H9 (cell line): ENCODE results near the gene XXYLT1. TPM values are rescaled to one million over a fixed set of nuclear protein-coding genes. Genes with fewer than 3 reads are reported as not detected.

Experiments
- DNase-seq: peaks from one replicate; pipeline ENCODE4 v3.0.0-alpha.2; 2017
- H2AFZ ChIP-seq: one replicate; pipeline ENCODE4 v1.6.1; 2013; ENCODE audit warnings: mild to moderate bottlenecking, low read length, control low read depth, moderate library complexity
- H2AK5ac ChIP-seq: 2 replicates; pipeline ENCODE4 v1.6.1; 2013; ENCODE audit warnings: low read length, control low read depth, mixed read lengths; ENCODE audit not compliant: insufficient read length
- H2BK120ac ChIP-seq: one replicate; pipeline ENCODE4 v1.6.1; 2013; ENCODE audit warnings: low read depth, mild to moderate bottlenecking, low read length, control low read depth, inconsistent platforms; ENCODE audit not compliant: poor library complexity, severe bottlenecking
- H2BK12ac ChIP-seq: 2 replicates; pipeline ENCODE4 v1.6.1; 2013; ENCODE audit warnings: low read length, control low read depth, mixed read lengths, low read depth; ENCODE audit not compliant: insufficient read length
- H2BK15ac ChIP-seq: 2 replicates; pipeline ENCODE4 v1.6.1; 2013; ENCODE audit warnings: low read depth, low read length, control low read depth
- H2BK20ac ChIP-seq: one replicate; pipeline ENCODE4 v1.6.1; 2013; ENCODE audit warnings: low read depth, mild to moderate bottlenecking, low read length, control low read depth, inconsistent platforms; ENCODE audit not compliant: poor library complexity, severe bottlenecking
- H2BK5ac ChIP-seq: 2 replicates; pipeline ENCODE4 v1.6.1; 2013; ENCODE audit warnings: low read length, control low read depth, mixed read lengths; ENCODE audit not compliant: insufficient read length
- H3K14ac ChIP-seq: 2 replicates; pipeline ENCODE4 v1.6.1; 2013; ENCODE audit warnings: low read length, control low read depth; ENCODE audit not compliant: insufficient read depth
- H3K18ac ChIP-seq: 2 replicates; pipeline ENCODE4 v1.6.1; 2013; ENCODE audit warnings: low read depth, mild to moderate bottlenecking, mixed read lengths, low read length, control low read depth; ENCODE audit not compliant: insufficient read length
- H3K23ac ChIP-seq: 2 replicates; pipeline ENCODE4 v1.6.1; 2013; ENCODE audit warnings: low read length, control low read depth, mixed read lengths, low read depth; ENCODE audit not compliant: insufficient read length
- H3K23me2 ChIP-seq: 2 replicates; pipeline ENCODE4 v1.6.1; 2013; ENCODE audit warnings: low read depth, mild to moderate bottlenecking, mixed read lengths, low read length, control low read depth; ENCODE audit not compliant: insufficient read length, poor library complexity, severe bottlenecking
- H3K27ac ChIP-seq: 2 replicates; pipeline ENCODE4 v1.5.1; 2013; ENCODE audit warnings: low read length, control low read depth, mixed read lengths, low read depth; ENCODE audit not compliant: insufficient read length
- H3K27me3 ChIP-seq: 2 replicates; pipeline ENCODE4 v1.6.1; 2013; ENCODE audit warnings: low read length, control low read depth, inconsistent platforms; ENCODE audit not compliant: insufficient read depth
- H3K4ac ChIP-seq: 2 replicates; pipeline ENCODE4 v1.6.1; 2013; ENCODE audit warnings: low read depth, mild to moderate bottlenecking, control low read depth, inconsistent platforms, low read length, moderate library complexity
- H3K4me1 ChIP-seq: 2 replicates; pipeline ENCODE4 v1.6.1; 2013; ENCODE audit warnings: low read length, control low read depth, inconsistent platforms; ENCODE audit not compliant: insufficient read depth
- H3K4me2 ChIP-seq: 2 replicates; pipeline ENCODE4 v1.6.1; 2013; ENCODE audit warnings: low read length, control low read depth, mixed read lengths; ENCODE audit not compliant: insufficient read length, insufficient read depth
- H3K56ac ChIP-seq: 2 replicates; pipeline ENCODE4 v1.6.1; 2013; ENCODE audit warnings: low read depth, mild to moderate bottlenecking, mixed read lengths, low read length, control low read depth; ENCODE audit not compliant: insufficient read length
- H3K79me1 ChIP-seq: 2 replicates; pipeline ENCODE4 v1.6.1; 2013; ENCODE audit warnings: low read depth, mild to moderate bottlenecking, moderate library complexity, low read length, control low read depth, inconsistent platforms; ENCODE audit not compliant: insufficient read depth, poor library complexity, severe bottlenecking
- H3K79me2 ChIP-seq: 2 replicates; pipeline ENCODE4 v1.6.1; 2013; ENCODE audit warnings: low read length, control low read depth, inconsistent platforms; ENCODE audit not compliant: insufficient read depth
- H3K9ac ChIP-seq: 2 replicates; pipeline ENCODE4 v1.6.1; 2013; ENCODE audit warnings: low read length, control low read depth, mixed read lengths; ENCODE audit not compliant: insufficient read length; ENCODE audit errors: extremely low read depth
- H3K9me3 ChIP-seq: one replicate; pipeline ENCODE4 v1.6.1; 2013; ENCODE audit warnings: low read depth, low read length, inconsistent platforms; ENCODE audit not compliant: control insufficient read depth
- H3T11ph ChIP-seq: one replicate; pipeline ENCODE4 v1.6.1; 2013; ENCODE audit warnings: mild to moderate bottlenecking, low read length, control low read depth, inconsistent platforms
- H4K20me1 ChIP-seq: one replicate; pipeline ENCODE4 v1.6.1; 2013; ENCODE audit not compliant: control insufficient read depth, insufficient read length, insufficient read depth
- H4K5ac ChIP-seq: 2 replicates; pipeline ENCODE4 v1.6.1; 2013; ENCODE audit warnings: low read depth, mild to moderate bottlenecking, mixed read lengths, low read length, control low read depth; ENCODE audit not compliant: insufficient read length
- H4K8ac ChIP-seq: replicated peaks from 2 replicates; pipeline ENCODE4 v1.6.1; 2013; ENCODE audit warnings: low read length, control low read depth, mixed read lengths, low read depth; ENCODE audit not compliant: insufficient read length
- H4K91ac ChIP-seq: 2 replicates; pipeline ENCODE4 v1.6.1; 2013; ENCODE audit warnings: low read depth, mild to moderate bottlenecking, moderate library complexity, mixed read lengths, low read length, control low read depth; ENCODE audit not compliant: insufficient read length
- H3K27ac Mint-ChIP-seq, 3 experiments: 2 replicates in 2 of 3; 3 replicates in 1 of 3; pipeline ENCODE4 v1.8.0; 2020 to 2021; ENCODE audit warnings: mixed read lengths in 3 of 3, mild to moderate bottlenecking in 1 of 3, moderate library complexity in 1 of 3
- H3K27me3 Mint-ChIP-seq: 2 replicates; pipeline ENCODE4 v1.8.0; 2021; ENCODE audit warnings: low read depth, mild to moderate bottlenecking, moderate library complexity, mixed read lengths
- H3K36me3 Mint-ChIP-seq, 3 experiments: 2 replicates in 2 of 3; 3 replicates in 1 of 3; pipeline ENCODE4 v1.8.0; 2020 to 2021; ENCODE audit warnings: low read depth in 3 of 3, mixed read lengths in 3 of 3; ENCODE audit not compliant: insufficient read depth in 1 of 3
- H3K4me1 Mint-ChIP-seq, 2 experiments: 2 replicates each; pipeline ENCODE4 v1.8.0; 2020; ENCODE audit warnings: mixed read lengths in 2 of 2
- H3K4me3 Mint-ChIP-seq, 2 experiments: 2 replicates in 1 of 2; 3 replicates in 1 of 2; pipeline ENCODE4 v1.8.0; 2020 to 2021; ENCODE audit warnings: mild to moderate bottlenecking in 2 of 2, mixed read lengths in 2 of 2, moderate library complexity in 1 of 2
- H3K9me3 Mint-ChIP-seq, 2 experiments: 2 replicates in 1 of 2; 3 replicates in 1 of 2; pipeline ENCODE4 v1.8.0; 2020; ENCODE audit warnings: mild to moderate bottlenecking in 2 of 2, mixed read lengths in 2 of 2, moderate library complexity in 1 of 2
- WGBS: extraction: QIAGEN DNeasy Blood & Tissue Kit; methylation state at CpG from one replicate; pipeline ENCODE4 v1.1.7; 2013; ENCODE audit warnings: missing lambda C conversion rate, low lambda C conversion rate, mixed read lengths; ENCODE audit not compliant: insufficient read length; ENCODE audit errors: extremely low coverage; 5-methylcytosine and 5-hydroxymethylcytosine counted together
- total RNA-seq: library from RNA; stranded (reverse); gene quantifications from 2 replicates; pipeline ENCODE4 v1.2.1, GENCODE V29; 2021
- TF ChIP-seq, protein P1 (sequence below): fragments of 200-600 bp; sonication (generic); conservative IDR thresholded peaks from 3 replicates; pipeline ENCODE4 v1.8.0; 2021; ENCODE audit warnings: antibody characterized with exemption, mild to moderate bottlenecking

The XXYLT1 gene
- total RNA-seq, 1 experiment from 2014 or later: 22.7 TPM

DNA sequence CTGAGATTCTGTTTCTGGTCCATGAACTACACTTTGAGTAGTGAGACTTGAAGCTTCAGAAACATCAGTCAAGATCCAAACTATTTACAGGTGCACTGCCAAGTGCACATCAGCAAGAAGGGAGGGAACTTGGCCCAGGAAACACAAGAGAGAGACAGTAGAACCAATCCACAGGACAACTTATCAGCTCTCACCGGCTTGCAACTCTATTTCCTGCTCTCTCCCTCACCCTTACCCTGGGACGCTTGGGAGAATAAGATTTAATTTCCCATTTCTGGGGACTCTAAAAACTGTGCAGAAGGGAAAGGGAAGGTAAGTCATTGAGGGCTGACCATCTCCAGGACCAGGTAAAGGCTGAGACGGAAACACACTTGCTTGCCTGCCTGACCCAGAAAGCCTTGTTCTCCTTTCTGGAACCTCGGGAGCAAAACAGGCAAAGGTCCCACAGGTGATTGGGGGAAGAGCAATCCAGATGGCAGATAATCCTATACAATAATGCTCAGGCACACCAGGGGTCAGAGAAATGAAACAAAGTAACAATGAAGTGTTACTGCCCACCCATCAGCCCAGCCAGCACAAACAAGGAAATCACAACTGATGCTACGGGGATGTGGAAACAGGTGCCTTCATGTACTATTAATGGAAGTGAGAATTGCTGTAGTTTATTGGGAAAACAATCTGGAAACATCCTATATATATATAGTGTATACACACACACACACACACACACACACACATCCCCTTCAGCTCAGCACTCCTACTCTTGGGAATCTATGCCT is 154.4 kb downstream of the XXYLT1 start:
- Histone ChIP-seq H4K8ac (no peak overlapping the region), H3K14ac (no peak overlapping the region), H3K27me3 (no peaks in the 10 kb centered on the region), H3K9ac (no peak overlapping the region), H2BK15ac (no peak overlapping the region), H3K4me1 (peaks cover 10% of the 10 kb centered on the region; the same call in 1 of the 2 replicates), H2BK12ac (no peak overlapping the region), H3K56ac (no peak overlapping the region), H4K20me1 (no peaks in the 10 kb centered on the region), H3K4me2 (no peak overlapping the region), H3K79me2 (no peaks in the 10 kb centered on the region; the same call in 1 of the 2 replicates), H3K27ac (no peak overlapping the region), H2AFZ (no peak overlapping the region), H2BK120ac (no peak overlapping the region), H3K23me2 (no peaks in the 10 kb centered on the region), H3K79me1 (no peaks in the 10 kb centered on the region), H3K9me3 (no peaks in the 10 kb centered on the region), H3K23ac (no peak overlapping the region), H3K4ac (no peak overlapping the region), H2BK20ac (no peak overlapping the region), H3K18ac (no peak overlapping the region), H2AK5ac (no peak overlapping the region), H4K91ac (no peak overlapping the region), H4K5ac (no peak overlapping the region), H2BK5ac (no peak overlapping the region), H3T11ph (no peak overlapping the region)
- Mint-ChIP-seq H3K27ac (peak overlapping the region in 1 of 3 experiments; percentile 25; a peak in 2 of 7 replicates), H3K4me3 (no peak overlapping the region), H3K4me1 (peaks cover 34 to 38% of the 10 kb centered on the region in 2 experiments), H3K27me3 (no peaks in the 10 kb centered on the region; the same call in none of the 2 replicates), H3K36me3 (no peaks in the 10 kb centered on the region), H3K9me3 (no peaks in the 10 kb centered on the region)
- TF ChIP-seq, protein P1, sequence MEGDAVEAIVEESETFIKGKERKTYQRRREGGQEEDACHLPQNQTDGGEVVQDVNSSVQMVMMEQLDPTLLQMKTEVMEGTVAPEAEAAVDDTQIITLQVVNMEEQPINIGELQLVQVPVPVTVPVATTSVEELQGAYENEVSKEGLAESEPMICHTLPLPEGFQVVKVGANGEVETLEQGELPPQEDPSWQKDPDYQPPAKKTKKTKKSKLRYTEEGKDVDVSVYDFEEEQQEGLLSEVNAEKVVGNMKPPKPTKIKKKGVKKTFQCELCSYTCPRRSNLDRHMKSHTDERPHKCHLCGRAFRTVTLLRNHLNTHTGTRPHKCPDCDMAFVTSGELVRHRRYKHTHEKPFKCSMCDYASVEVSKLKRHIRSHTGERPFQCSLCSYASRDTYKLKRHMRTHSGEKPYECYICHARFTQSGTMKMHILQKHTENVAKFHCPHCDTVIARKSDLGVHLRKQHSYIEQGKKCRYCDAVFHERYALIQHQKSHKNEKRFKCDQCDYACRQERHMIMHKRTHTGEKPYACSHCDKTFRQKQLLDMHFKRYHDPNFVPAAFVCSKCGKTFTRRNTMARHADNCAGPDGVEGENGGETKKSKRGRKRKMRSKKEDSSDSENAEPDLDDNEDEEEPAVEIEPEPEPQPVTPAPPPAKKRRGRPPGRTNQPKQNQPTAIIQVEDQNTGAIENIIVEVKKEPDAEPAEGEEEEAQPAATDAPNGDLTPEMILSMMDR: no peak
- DNase-seq: no peak
- WGBS: no CpG with 5 or more reads among the region's 5 CpGs
